Measurements from ENCODE around the gene NFASC. TPM values are rescaled to one million over a fixed set of nuclear protein-coding genes. Genes with fewer than 3 reads are reported as not detected.

The NFASC gene
- total RNA-seq, 2 donors from 2014 or later, result 8.2 to 23.2 TPM

DNA sequence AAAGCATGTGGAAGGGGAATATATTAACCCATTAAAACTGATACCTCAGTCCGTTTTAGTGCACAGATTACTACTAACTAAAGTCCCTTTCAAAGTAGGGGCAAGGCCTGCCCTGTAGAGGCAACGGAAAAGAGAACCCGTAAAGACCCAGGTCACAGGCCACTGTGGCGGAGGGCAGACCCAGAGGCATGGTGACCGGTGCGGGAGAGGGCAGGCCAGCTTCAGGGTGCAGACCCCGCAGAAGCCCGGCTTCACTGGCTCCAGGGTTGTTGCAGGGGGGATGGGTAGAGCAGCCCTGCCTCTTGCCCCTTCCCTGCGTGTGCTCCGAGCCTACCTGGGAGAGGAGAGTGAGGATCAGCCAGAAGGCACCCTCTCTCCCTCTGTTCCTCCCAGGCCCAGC is 190.1 kb downstream of the NFASC start:
- ATAC-seq (no peak), DNase-seq (no peak)
- intact Hi-C loops (cut with DNase I, micrococcal nuclease), result no loop called here

DNA sequence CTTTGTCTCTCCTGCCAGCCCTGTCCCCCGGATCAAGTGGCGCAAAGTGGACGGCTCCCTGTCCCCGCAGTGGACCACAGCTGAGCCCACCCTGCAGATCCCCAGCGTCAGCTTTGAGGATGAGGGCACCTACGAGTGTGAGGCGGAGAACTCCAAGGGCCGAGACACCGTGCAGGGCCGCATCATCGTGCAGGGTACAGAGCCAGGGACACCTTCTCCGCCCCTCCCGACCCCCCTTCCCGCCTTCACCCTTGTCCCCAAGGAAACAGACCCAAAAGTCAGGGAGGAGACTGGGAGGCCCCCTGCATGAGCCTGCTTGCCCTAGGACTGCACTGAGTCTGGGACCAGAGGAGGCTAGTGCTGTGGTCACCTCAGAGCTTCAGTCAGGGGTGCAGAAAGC is 190.6 kb downstream of the NFASC start:
- intact Hi-C loops (cut with DNase I, micrococcal nuclease), result no loop called here
- ATAC-seq, result no peak
- DNase-seq, result no peak

- peak; percentile 36 to 78 for DNase-seq
- ATAC-seq, result peak; percentile 80
- intact Hi-C loops (cut with DNase I, micrococcal nuclease), result no loop called here
Measured at GRCh38 chr1:205061665-205062069, 191.0 kb downstream of the NFASC start.

- intact Hi-C loops (cut with DNase I, micrococcal nuclease), result no loop called here
- DNase-seq (no peak), ATAC-seq (no peak)
Measured at GRCh38 chr1:205062319-205062718, 191.7 kb downstream of the NFASC start.

- no peak for DNase-seq
- ATAC-seq, result no peak
- intact Hi-C loops (cut with DNase I, micrococcal nuclease), result no loop called here
Measured at GRCh38 chr1:205062895-205063294, 192.2 kb downstream of the NFASC start.

DNA sequence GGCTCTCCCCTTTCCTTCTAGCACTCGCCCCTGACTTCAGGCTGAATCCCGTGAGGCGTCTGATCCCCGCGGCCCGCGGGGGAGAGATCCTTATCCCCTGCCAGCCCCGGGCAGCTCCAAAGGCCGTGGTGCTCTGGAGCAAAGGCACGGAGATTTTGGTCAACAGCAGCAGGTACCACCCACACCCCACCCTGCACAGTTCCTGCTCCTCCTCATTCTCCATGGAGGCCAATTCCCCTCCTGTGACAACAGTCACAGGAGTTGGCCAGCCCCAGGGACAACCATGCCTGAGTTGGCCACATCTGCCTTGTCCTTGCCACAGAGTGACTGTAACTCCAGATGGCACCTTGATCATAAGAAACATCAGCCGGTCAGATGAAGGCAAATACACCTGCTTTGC is 193.6 kb downstream of the NFASC start:
- ATAC-seq (no peak), DNase-seq (no peak)
- intact Hi-C loops (cut with DNase I, micrococcal nuclease), result no loop called here

DNA sequence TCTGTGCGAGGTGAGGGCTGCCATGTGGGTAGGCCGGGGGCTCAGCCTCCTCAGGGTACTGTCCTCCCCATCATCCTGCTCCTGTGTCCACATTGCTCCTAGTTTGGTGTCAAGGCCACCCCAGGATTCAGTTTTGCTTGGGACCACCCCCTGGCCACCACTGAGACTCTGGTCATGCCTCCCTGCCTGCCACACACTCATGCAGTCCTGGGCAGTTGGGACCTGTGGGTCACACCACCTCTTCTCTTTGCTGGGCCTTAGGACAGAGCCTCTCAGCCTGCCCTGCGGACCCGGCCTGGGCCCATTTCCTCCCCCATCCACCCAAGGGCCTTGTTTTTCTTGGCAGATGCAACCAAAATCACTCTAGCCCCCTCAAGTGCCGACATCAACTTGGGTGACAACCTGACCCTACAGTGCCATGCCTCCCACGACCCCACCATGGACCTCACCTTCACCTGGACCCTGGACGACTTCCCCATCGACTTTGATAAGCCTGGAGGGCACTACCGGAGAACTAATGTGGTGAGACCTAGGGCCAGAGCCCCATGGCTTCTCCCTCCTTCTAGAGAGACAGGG is 194.2 kb downstream of the NFASC start:
- intact Hi-C loops (cut with DNase I, micrococcal nuclease), result loop anchor here in 1 of 2 donors (5.0 kb wide), 1 partner anchor 78 kb away; no protein-coding TSS in a partner anchor
- no peak for ATAC-seq
- DNase-seq, result no peak

DNA sequence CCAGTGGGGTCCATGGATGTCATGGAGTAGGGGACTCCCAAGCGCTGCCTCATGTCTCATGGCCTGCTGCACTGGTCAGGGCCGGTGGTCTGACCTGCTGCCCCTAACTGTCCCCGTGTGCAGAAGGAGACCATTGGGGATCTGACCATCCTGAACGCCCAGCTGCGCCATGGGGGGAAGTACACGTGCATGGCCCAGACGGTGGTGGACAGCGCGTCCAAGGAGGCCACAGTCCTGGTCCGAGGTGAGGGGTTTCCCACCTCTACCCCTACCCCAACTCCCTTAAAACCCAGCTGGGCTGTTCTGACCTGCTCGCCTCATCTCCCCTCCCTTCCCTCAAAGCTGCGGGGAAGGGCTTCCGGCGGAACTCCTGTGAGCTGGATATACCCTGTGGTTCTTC is 195.0 kb downstream of the NFASC start:
- intact Hi-C loops (cut with DNase I, micrococcal nuclease), result loop anchor here in 1 of 2 donors (5.0 kb wide), 1 partner anchor 78 kb away; no protein-coding TSS in a partner anchor
- ATAC-seq (no peak), DNase-seq (no peak)

DNA sequence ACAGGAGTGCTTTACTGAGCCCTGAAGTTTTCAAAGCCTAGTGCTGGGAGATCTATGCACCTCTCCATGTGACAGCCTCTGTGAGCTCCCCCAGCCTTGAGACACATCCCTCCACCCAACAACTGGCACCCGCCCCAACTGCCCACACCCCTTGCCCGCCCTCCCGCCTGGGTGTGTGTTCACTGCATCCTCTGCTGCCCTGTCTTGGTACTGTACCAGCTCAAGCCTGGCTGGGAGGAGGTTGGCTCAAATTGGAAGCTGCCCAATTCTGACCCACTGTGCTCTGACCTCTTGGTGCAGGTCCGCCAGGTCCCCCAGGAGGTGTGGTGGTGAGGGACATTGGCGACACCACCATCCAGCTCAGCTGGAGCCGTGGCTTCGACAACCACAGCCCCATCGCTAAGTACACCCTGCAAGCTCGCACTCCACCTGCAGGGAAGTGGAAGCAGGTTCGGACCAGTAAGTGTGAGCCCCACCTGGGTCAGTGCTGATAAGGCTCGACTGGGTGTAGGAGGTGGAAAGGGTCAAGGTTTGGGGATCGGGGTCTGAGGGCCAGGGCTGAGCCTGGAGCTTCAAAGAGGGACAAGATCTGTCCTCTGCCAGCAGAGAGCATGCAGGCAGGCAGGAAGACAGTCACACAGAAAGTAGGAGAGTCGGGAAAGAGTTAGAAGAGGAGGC is 195.6 kb downstream of the NFASC start:
- no peak for DNase-seq
- peak; percentile 61 for ATAC-seq
- intact Hi-C loops (cut with DNase I, micrococcal nuclease), result loop anchor here in 1 of 2 donors (5.0 kb wide), 1 partner anchor 79 kb away; no protein-coding TSS in a partner anchor

DNA sequence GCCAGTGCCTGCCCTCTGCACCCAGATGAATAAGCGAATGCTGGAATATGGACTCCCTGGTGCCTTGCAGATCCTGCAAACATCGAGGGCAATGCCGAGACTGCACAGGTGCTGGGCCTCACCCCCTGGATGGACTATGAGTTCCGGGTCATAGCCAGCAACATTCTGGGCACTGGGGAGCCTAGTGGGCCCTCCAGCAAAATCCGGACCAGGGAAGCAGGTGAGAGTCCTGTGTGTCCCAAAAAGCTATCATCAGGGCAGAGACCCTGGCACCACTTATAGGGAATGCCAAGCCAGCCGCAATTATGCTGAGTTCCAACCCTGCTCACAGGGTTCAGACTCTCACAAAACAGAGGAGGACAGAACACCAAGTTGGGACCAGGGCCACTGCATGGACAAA is 196.4 kb downstream of the NFASC start:
- DNase-seq (no peak), ATAC-seq (no peak)
- intact Hi-C loops (cut with DNase I, micrococcal nuclease), result loop anchor here in 1 of 2 donors (5.0 kb wide), 1 partner anchor 80 kb away; no protein-coding TSS in a partner anchor

DNA sequence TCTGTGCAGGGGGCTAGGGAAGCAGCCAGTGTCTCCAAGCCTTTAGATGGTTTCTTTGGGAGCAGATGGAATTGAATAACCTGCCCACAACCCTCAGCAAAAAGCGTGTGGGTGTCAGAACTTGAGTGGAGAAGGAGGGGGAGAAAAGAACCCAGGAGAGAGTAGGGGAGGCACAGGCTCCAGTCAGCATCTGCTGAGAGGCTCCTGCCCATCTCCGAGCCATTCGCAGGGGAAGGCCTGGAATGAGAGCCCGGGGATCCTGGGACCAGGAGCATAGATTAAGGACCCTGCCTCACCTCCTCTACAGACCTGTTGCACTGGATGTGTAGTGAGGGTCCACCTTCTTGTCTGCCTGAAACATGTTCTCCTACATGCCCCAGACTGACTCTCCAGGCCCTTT is 197.3 kb downstream of the NFASC start:
- no peak for DNase-seq
- intact Hi-C loops (cut with DNase I, micrococcal nuclease), result loop anchor here in 1 of 2 donors (5.0 kb wide), 1 partner anchor 81 kb away; no protein-coding TSS in a partner anchor
- no peak for ATAC-seq

DNA sequence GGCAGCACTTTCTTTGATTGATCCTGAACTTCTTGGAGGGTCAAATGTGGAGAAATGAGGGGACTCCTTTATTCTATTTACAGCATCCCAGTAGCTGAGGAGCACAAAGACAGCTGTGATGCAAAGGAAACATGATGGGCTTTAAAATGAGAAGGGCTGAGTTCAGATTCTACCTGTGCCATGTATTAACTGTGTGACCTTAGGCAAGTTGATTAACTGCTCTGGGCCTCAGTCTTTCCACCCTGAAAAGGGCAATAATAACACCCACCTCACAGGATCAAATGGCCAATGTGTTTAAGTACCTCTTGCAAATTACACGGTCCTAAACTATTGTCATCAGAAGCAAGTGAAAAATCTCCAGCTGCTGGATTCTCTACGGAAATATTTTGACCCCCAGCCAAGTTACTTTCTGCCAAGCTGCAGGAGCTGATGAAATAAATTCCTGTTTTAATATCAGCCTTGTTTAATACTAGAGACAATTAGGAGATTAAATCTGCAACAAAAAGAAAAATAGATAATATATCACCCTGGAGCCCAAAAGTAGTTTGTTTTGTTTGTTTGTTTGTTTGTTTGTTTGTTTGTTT is 197.9 kb downstream of the NFASC start:
- ATAC-seq, result no peak
- no peak for DNase-seq
- intact Hi-C loops (cut with DNase I, micrococcal nuclease), result loop anchor here in 1 of 2 donors (5.0 kb wide), 1 partner anchor 81 kb away; no protein-coding TSS in a partner anchor

DNA sequence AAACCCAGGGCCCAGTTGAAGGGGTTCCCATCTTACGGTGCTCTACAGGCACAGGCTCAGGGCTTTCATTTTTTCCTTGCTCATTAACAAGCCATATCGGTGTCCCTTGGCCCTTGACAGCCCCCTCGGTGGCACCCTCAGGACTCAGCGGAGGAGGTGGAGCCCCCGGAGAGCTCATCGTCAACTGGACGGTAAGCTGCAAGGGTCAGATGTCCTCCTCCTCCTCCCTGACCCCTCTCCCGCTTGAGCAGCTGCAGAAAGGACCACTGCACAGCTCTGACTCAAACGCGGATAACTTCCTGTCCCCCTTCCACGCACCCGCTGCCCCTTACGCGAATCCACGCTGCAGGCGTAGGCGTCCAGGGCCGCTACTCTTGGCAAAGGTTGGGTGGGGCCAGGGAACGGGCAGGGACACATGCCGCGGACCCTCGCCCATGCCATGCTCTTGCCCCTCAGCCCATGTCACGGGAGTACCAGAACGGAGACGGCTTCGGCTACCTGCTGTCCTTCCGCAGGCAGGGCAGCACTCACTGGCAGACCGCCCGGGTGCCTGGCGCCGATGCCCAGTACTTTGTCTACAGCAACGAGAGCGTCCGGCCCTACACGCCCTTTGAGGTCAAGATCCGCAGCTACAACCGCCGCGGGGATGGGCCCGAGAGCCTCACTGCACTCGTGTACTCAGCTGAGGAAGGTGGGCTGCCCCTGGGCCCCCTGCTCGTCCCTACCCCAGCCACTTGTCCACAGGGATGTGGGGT is 198.9 kb downstream of the NFASC start:
- intact Hi-C loops (cut with DNase I, micrococcal nuclease), result loop anchor here (5.0 to 10.0 kb wide), 2 partner anchors 82 to 85 kb away; no protein-coding TSS in a partner anchor
- ATAC-seq (no peak), DNase-seq (no peak)

DNA sequence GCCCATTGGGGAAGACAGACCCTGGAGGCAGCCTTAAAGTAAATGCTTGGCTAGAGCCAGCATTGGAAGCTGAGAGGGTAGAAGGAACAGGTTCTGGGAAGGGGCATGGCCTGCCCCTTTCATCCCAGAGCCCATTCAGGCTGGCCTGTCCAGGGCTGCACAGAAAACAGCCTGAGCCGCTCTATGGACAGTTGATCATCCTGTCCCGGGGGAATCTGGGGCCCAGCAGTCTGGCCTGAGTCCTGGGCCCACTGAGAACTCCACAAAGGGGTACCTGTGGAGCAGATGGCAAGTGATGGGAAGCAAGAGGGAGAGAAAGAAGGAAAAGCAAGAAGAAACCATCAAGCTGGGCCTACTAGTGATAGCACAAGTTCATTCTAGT is 200.4 kb downstream of the NFASC start:
- intact Hi-C loops (cut with DNase I, micrococcal nuclease), result loop anchor here in 1 of 2 donors (10.0 kb wide), 1 partner anchor 86 kb away; no protein-coding TSS in a partner anchor
- DNase-seq, result no peak
- no peak for ATAC-seq

DNA sequence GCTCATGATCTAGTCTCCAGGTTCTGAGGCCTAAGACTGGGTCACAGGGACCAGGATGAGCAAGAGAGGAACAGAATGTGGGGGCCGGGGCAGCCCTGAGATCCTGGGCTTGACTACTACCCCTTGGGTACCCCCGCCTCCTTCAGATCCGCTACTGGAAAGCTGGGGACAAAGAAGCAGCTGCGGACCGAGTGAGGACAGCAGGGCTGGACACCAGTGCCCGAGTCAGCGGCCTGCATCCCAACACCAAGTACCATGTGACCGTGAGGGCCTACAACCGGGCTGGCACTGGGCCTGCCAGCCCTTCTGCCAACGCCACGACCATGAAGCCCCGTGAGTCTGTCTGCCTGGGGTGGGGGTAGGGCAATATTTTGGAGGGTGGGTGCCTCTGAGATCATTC is 201.1 kb downstream of the NFASC start:
- ATAC-seq (no peak), DNase-seq (no peak)
- intact Hi-C loops (cut with DNase I, micrococcal nuclease), result loop anchor here in 1 of 2 donors (10.0 kb wide), 1 partner anchor 87 kb away; no protein-coding TSS in a partner anchor

DNA sequence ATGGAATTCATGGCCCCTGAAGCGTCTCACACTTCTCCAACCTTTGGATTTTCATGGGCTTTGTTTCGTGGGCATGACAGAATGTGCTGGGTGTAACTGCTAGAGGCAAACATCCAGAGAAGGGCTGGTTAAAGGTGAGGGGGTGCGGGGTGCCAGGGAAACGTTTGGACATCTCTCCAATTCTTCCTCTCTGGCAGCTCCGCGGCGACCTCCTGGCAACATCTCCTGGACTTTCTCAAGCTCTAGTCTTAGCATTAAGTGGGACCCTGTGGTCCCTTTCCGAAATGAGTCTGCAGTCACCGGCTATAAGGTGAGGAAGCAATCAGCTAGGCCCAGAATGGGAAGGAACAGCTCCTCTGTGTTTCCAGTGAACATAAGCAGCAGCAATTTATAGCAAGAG is 201.6 kb downstream of the NFASC start:
- ATAC-seq, result no peak
- DNase-seq, result no peak
- intact Hi-C loops (cut with DNase I, micrococcal nuclease), result loop anchor here in 1 of 2 donors (10.0 kb wide), 1 partner anchor 87 kb away; no protein-coding TSS in a partner anchor

All from left colon (tissue), 2 donors.